CD4-positive, alpha-beta T cell treated with Interleukin-4 for 4 hours (primary cell): ENCODE measurements around the gene OSBPL5.
"Not testable (repeated sequence)": the region's sequence is repeated elsewhere in the genome, so short reads cannot be mapped to it uniquely, and the experiment has no call there.

Experiments used
- DNase-seq: peaks from one replicate; pipeline ENCODE4 v3.0.0-alpha.2; 2020

The OSBPL5 gene

DNA sequence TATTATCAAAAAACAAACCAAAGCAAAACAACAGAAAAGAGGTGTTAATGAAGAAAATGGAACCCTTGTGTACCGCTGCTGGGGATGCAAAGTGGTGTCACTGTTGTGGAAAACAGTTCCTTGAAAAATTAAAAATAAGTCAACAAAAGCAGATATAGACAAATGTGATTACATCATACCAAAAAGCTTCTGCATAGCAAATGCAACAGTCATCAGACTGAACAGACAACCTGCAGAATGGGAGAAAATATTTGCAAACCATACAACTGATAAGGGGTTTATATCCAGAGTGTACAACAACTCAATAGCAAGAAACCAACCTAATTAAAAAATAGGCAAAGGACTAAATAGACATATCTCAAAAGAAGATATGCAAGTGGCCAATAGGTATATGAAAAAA, 85.0 kb downstream of the OSBPL5 start:
- no peak for DNase-seq

DNA sequence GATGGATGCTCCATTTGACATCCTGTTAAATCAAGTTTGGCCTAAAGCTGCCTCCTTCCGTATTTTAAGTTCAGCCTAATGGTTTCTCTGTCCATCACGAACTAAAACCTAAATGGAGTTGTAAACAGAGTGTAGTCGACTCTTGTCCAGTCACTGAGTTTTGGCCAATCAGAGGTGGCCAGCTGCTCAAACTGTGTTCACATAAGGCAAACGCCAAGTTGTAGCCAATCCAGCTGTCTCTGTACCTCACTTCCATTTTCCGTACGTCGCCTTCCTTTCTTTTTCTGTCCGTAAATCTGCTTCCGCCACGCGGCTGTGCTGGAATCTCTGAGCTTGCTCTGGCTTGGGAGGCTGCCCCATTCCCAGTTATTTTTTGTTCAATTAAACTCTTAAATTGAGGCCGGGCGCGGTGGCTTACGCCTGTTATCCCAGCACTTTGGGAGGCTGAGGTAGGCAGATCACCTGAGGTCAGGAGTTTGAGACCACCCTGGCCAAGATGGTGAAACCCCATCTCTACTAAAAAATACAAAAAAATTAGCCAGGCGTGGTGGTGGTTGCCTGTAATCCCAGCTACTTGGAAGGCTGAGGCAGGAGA, 87.2 kb downstream of the OSBPL5 start:
- no peak for DNase-seq

DNA sequence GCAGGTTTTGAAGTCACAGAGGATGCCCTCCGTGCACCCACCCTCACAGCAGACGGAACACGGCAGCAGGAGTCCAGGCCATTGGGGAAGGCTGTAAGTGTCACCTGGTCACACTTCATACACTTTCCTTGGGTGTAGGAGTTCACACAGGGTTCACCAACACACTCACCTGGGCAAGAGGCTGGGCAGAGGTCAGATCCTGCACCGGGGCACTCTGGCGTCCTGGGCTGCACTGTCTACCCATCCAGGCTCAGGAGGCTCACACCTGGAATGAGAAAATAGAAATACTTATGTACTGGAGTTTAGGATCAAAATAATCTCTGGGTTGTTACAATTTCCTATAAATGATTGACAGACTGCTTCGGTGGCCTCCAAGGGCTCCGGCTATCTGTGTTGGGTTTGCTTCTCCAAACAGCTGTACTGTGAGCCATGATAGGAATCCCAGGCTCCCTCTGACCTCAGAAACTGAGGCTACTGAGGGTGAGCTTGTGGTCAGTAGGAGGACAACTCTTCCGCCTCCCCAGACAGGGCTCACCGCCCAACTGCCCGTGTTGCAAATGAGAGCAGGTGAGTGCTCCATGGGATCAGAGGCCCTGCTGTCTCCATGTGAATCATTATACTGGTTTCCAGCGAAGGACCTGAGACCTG, 87.8 kb downstream of the OSBPL5 start:
- no peak for DNase-seq

DNA sequence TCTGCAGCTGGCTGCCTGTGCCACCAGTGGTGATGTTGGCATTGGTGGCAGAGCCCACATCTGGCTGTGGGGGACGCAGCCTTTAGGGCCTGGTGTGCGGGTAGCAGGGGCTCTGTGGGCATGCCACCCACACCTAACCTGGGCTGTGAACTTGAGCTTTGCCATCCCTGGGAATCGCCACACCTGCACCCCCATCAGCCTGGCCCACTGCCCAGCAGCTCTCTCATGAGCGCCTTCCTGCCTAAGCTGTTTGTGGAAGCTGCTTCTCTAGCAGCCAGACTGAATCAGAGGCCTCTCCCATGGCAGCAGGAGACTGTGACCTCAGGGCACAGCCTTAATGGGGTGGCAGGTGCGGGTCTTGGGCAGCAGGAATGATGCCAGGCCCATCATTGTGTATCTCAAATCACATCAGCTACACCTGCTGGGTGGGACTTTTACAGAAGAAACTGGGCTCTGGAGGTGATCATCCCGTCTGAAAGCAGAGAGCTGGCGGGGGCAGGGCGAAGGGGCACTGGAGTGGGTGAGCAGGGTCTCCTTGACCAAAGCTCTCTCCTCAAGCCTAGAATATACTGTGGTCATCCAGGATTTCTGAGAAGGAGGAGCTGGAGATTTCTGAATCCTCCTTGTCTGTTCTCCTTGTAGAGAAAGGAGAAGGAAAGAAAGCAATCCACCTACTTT, 90.1 kb downstream of the OSBPL5 start:
- DNase-seq: no peak

DNA sequence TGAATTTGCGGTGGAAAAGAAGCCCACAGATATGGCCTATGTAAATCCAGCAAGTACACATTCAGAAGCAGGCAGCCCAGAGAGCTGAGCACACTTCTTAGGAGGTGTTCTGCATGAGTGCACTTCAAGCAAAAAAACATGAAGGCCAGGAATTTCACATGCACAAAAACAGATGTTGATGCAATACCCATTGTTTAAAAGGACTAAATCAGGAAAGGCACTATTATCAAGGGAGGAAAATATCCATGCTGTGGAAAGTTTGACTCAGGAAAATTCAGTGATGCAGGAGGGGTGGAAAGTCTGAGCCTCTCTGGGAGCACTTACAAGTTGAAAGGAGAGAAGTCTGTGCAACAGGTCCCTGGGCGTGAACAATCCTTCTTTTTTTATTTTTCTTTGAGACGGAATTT, 92.1 kb downstream of the OSBPL5 start:
- no peak for DNase-seq

DNA sequence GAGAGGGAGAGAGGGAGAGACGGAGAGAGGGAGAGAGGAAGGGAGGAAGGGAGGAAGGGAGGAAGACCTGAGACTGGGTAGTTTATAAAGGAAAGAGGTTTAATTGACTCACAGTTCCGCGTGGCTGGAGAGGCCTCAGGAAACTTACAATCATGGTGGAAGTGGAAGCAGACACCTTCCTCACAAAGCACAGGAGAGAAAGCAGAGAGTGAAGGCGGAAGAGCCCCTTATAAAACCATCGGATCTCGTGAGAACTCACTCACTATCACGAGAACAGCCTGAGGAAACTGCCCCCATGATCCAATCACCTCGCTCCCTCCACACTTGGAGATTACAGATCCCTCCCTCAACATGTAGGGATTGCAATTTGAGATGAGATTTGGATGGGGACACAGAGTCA, 95.7 kb downstream of the OSBPL5 start:
- no peak for DNase-seq

DNA sequence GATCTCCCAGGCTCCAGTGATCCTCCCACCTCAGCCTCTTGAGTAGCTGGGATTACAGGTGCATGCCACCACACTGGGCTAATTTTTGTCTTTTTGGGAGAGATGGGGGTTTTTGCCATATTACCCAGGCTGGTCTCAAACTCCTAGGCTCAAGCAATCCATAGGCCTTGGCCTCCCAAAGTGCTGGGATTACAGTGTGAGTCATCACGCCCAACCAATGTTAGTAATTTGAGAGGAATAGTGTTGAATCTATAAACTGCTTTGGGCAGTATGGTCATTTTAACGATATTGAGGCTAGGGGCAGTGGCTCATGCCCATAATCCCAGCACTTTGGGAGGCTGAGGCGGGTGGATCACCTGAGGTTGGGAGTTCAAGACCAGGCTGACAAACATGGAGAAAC, 98.8 kb downstream of the OSBPL5 start:
- not testable (repeated sequence) for DNase-seq

DNA sequence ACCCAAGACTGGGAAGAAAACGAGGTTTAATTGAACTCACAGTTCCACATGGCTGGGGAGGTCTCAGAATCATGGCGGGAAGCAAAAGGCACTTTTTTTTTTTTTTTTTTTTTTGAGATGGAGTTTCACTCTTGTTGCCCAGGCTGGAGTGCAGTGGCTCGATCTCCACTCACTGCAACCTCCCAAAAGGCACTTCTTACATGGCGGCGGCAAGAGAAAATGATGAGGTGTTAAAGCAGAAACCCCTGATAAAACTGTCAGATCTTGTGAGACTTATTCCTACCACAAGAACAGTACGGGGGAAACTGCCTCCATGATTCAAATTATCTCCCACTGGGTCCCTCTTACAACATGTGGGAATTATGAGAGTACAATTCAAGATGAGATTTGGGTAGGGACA, 100.4 kb downstream of the OSBPL5 start:
- DNase-seq: not testable (repeated sequence)

DNA sequence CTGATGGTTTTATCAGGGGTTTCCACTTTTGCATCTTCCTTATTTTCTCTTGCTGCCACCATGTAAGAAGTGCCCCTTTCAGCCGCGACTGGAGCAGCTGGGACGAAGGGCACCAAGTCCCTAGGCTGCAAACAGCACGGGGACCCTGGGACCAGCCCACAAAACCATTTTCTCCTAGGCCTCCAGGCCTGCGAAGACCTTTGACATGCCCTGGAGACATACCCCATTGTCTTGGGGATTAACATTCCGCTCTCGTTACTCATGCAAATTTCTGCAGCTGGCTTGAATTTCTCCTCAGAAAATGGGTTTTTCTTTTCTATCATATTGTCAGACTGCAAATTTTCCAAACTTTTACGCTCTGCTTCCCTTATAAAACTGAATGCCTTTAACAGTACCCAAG, 101.2 kb downstream of the OSBPL5 start:
- not testable (repeated sequence) for DNase-seq

DNA sequence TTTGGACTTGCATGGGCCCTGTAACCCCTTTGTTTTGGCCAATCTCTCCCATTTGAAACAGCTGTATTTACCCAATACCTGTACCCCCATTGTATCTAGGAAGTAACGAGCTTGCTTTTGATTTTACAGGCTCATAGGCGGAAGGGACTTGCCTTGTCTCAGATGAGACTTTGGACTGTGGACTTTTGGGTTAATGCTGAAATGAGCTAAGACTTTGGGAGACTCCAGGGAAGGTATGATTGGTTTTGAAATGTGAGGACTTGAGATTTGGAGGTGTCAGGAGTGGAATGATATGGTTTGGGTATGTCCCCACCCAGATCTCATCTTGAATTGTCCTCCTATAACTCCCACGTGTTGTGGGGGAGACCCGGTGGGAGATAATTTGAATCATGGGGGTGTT, 101.7 kb downstream of the OSBPL5 start:
- DNase-seq: not testable (repeated sequence)

DNA sequence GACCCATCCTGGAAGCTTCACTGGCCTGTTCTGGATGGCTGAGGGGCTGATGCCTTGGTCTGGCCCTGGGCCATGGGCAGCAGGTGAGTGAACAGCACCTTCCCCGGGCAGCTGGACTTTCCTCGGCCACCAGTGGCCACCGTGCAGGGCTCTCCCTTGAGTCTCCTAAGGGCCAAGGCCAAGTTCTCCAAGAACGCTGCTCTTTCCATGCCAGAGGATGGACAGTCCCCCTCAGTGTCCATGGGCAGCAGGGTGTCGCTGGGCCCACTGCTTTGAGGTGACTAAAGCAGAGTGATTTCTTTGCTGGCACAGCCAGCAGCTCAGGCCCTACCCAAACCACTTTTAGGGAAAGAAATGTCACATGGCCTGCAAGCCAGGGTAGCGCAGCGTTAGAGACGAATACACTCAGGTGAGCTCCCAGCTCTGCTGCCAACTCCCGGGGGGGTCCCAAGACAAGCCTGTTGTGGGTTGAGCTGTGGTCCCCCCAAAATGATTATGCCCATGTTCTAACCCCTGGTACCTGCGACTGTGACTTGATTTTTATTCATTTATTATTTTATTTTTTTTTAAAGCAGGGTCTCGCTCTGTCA, 104.6 kb downstream of the OSBPL5 start:
- no peak for DNase-seq

DNA sequence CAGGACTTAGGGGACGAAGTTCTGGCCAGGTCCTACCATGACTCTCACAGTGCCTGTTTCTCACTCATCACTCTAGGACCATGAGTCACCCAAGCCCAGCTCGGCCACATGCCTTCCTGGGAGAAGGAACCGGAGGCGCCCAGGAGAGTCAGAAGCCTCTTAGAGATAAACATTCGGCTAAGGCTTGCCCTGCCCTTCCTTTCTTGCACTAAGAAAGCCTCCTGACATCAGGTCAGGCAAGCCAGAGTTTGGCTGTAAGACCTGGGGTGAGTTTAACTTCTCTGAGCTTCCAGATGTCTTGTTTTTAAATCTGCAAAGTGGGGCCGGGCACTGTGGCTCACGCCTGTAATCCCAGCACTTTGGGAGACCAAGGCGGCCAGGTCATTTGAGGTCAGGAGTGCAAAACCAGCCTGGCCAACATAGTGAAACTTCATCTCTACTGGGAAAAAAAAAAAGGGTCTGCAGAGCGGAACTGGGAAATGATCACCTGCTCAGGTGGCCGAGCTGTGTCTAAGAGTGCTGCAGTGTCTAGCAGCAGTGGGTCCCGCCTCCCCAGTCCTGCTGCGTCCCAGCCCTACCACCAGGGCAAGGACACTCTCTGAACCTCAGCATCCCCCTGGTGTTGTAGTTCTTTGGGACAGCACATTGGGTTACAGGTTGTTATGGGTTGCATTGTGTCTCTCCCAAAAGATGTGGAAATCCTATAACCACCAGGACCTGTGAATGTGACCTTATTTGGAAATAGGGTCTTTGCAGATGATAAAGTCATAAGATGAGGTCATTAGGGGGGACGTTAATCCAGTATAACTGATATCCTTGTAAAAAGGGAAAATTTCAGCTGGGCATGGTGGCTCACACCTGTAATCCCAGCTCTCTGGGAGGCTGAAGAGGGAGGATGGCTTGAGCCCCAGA, 106.1 kb downstream of the OSBPL5 start:
- no peak for DNase-seq

DNA sequence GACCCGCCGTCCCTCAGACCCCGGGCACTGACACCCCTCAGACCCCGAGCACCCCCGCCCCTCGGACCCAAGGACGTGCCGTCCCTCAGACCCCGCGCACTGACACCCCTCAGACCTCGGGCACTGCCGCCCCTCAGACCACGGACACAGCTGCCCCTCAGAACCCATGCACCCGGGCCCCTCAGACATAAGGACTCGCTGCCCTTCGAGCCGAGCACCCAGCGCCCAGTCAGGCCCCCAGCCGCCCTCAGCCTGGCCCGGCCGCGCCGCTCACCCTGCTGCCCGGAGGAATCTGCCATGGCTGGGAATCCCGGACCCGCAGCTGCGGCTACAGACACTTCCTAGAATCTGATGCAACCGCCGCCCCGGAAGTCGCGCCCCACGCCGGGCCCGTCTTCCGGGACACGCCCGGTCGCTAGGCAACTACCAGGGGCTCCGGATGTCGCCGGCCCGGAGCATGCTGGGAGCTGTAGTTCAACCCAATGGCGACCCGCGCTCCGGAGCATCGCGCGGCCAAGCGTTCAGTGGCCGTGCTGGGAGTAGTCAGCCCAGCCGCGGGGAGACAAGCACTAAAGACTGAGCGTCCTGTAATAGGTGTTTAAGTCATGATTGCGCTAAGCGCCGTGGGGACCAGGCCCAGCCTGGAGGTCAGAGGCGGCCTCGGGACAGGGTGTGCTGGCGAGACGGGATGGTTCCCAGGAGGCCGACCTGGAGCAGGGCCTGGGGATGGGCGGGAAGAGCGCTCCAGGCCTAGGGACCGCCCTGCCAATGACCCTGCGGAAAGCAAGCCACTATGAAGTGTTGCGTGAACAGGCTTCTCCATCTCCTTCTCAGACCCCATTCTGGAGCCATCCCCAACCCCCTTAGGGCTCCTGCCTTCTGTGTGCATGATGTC, 107.8 kb downstream of the OSBPL5 start, which contains the start of gene CARS1:
Gene CARS1 (minus strand): TSS at position 355 of the 895 bp plus-strand sequence. CDS start 56 bp downstream, at position 299.
- peak; percentile 89 for DNase-seq

DNA sequence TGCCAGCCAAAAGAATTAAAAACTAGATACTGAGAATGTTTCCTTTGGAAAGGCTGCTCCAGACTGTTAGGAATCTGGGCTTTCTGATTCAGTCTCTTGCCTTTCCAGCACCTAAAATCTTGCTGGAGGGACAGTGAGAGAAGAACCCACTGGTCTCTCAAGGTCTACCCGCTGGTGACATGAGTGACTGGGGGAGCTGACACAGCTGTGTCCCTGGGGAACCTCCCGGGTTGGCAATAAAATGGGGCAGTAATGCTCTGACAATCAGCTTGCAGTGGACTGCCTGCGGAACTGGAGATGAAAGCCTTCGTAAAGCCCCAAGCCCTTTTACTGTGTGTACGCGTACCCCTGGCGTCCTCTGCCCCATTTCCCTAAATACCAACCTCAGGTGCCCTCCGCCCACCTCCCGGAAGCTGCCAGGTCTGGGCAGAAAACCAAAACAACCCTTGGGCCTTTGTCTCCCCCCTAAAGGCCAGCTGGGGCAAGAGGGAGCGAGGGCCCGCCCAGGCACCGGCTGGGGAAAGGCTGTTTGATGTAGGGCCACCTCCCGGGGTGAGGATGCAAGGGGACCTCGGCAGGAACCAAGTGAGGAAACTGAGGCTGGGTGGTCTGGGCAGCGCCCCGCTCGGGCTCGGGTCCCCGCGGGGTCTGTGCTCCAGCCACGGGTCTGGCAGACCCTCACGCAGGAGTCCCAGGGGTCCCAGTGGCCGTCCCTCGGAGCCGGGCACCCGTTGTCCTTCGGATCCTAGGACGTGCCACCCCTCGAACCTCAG, 108.6 kb downstream of the OSBPL5 start:
- peak; percentile 18 for DNase-seq

DNA sequence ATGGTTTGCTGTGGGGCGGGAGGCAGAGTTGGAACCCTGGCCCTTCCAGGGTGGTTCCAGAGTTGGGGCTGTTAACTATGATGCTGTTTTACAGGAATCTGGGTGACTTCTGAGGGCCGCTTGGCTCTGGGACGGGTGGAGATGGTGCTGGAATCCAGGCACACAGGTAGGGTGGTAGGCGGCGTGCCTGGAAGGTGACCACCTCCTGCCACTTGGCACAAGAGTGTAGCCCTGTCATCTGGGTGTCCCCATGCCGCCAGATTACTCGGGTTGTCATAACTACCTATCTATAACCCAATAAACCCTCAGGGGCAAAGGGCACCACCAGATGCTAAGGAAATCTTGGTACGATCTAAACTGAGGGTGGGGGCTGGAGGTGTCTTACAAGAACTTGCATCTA, 109.2 kb downstream of the OSBPL5 start:
- DNase-seq: no peak

DNA sequence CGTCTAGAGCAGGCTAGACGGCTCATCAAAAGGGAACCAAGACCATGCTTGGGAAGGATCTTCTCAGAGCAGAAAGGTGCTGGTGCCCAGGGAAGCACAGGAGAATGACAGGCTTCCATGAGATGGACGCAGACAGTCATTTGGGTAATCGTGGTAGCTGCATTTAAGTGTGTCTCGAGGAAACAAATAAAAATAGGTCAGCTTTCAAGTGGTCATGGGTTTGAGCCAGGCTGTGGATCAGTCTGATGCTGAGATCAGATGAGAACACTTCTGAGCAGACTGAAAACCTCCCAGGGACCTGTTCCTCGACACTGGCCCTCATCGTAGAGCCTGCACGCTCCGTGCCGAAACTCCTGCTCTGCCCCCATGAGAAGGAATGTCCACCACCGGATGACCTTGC, 112.5 kb downstream of the OSBPL5 start:
- no peak for DNase-seq

DNA sequence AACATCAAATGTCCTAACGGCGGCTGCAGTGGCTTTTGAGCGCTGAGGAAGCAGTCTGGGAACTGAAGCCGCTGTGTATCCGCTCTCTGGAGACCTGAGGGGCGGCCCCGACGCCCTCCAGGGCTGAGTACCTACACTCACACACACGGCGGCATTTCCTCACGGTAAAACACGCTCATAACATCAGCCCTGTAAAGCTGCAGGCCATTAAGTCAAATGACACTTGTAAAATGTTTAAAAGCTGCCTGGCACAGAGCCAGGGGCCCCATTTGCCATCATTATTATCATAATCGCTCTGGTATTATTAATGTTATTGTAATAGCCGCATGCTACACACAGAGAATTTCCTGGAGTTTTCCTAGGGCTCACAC, 113.0 kb downstream of the OSBPL5 start:
- DNase-seq: no peak

DNA sequence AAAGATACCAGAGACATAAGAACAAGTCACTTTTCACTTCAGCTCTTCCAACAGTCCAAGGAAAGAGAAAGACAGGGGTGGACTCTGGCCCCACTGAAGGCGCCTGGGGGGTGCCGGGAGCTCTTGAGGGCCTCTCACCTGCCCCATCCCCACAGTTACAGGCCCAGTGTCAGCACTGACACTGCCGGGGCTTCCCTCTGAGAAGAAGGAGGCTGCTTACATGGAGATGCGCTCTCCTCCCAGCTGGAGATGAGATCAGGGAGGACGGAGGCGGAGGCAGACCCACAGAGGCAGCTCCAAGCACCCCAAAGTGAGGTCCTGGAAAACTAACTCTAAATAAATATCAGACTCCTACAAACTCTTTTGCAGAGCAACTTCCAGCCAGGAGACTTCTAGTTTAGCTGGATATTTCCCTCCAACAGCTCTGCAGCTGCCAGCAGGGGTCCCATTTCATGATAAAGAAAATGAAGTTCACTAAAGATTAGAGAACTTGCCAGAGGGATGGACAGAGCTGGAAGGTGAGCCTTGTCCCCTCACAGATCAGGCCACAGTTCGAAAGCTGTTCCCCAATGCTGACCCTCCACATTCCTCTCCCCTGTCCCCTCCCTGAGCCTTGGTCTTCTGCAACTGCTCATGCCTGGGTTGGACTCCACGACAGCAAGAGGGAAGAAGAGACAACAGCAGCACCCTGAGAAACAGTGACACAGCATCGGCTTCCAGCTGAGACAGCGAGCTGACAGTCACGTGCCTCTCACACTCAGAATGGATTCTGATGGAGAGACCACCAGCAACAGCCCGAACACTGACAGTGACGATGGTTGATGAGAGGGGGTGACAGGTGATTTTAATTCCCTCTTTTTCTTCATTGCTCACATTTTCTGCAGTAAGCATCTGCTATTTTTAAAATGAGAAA, 113.7 kb downstream of the OSBPL5 start:
- no peak for DNase-seq

DNA sequence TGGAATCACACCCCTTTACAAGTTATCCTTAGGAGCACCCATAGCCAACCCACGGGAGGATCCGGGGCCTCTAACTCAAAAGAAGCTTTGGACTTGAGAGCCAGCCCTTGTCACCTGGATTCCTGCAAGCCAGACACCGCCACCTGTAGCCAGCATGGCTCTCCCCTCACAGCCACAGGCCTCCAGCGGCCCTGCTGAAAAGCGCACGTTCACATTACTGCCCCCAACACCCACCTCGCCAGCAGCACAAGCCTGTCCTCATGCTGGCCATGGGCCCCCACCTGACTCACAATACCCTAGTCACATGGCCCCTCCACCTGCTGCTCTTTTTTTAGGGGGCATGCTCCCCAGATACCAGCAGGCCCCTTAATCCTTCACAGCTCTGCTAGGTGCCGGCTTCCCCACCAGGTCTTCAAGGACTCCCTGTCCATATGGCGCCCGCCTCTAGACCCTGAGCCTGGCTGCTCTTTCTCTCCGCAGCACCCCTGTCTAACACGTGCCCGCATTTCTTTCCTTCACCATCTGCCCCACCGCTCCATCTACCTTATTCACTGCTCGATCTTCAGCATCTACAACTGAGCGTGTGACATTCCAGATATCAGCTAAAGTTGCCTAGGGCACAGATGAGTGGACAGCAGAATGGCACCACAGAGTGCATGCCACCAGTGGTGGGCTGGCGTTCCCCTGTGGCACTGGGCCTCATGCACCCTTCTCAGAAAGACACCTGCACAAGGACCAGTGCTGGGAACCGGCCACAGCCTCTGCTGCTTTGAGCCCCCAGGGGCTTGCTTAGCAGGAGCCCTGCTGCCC, 114.5 kb downstream of the OSBPL5 start:
- no peak for DNase-seq
